Measurements from ENCODE around the gene SCN7A. TPM values are rescaled to one million over a fixed set of nuclear protein-coding genes. Genes with fewer than 3 reads are reported as not detected.

The SCN7A gene
- total RNA-seq, 1 donor from 2014 or later: 0.36 TPM

DNA sequence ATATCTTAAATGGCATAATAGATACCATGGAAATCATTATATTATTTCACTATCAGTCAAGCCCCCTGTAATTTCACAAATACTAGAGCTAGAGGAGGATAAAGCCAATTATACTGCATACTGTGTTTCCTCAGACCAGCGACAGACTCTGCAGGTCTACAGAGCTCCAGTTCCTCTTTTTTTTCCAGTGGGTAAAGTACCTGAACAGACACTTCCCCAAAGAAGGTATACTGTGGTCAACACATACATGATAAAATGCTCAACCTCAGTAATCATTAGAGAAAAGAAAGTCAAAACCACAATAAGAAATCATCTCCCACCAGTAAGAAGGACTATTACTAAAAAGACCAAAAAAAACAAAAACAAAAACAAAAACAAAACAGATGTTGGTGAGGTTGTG lies 44.6 kb downstream of the SCN7A start:
- no peaks in the 10 kb centered on the region for H3K36me3 ChIP-seq (ENCODE audit: insufficient read depth, low read length)
- H3K27ac Mint-ChIP-seq (ENCODE audit: unreplicated experiment): no peak overlapping the region
- no peaks in the 10 kb centered on the region for H3K79me2 ChIP-seq (ENCODE audit: insufficient read depth, low read length)
- H4K20me1 ChIP-seq (ENCODE audit: insufficient read depth, low read length): no peaks in the 10 kb centered on the region
- FAIRE-seq (no peak), DNase-seq (ENCODE audit: low read depth) (no peak)
- no peaks in the 10 kb centered on the region for H3K27me3 Mint-ChIP-seq (ENCODE audit: low read depth, unreplicated experiment)
- no peak for TF ChIP-seq CTCF (IDR thresholded peaks at IDR 0.05; ENCODE audit: insufficient read depth, low read depth, low read length)
- TF ChIP-seq EZH2 (IDR thresholded peaks at IDR 0.05; ENCODE audit: insufficient read depth, low read length): no peak
- H2AFZ ChIP-seq (ENCODE audit: low read depth, low read length): no peak overlapping the region
- H3K4me1 Mint-ChIP-seq (ENCODE audit: low read depth, unreplicated experiment): peaks cover 2% of the 10 kb centered on the region
- no peak overlapping the region for H3K9ac ChIP-seq (ENCODE audit: low read length)
- H3K27ac ChIP-seq (ENCODE audit: low read depth, low read length): no peak overlapping the region
- H3K4me3 ChIP-seq (ENCODE audit: insufficient read depth, low read depth, low read length): no peak overlapping the region
- H3K4me3 Mint-ChIP-seq (ENCODE audit: unreplicated experiment): no peak overlapping the region
- H3K9me3 Mint-ChIP-seq (ENCODE audit: unreplicated experiment): no peaks in the 10 kb centered on the region
- no peaks in the 10 kb centered on the region for H3K27me3 ChIP-seq (ENCODE audit: insufficient read depth, low read length)
- no peaks in the 10 kb centered on the region for H3K36me3 Mint-ChIP-seq (ENCODE audit: low read depth, unreplicated experiment)
- H3K9me3 ChIP-seq (ENCODE audit: insufficient read depth, low read depth, low read length): no peaks in the 10 kb centered on the region
- H3K4me2 ChIP-seq (ENCODE audit: low read length): no peak overlapping the region
- H3K4me1 ChIP-seq (ENCODE audit: insufficient read depth, low read length): no peaks in the 10 kb centered on the region

DNA sequence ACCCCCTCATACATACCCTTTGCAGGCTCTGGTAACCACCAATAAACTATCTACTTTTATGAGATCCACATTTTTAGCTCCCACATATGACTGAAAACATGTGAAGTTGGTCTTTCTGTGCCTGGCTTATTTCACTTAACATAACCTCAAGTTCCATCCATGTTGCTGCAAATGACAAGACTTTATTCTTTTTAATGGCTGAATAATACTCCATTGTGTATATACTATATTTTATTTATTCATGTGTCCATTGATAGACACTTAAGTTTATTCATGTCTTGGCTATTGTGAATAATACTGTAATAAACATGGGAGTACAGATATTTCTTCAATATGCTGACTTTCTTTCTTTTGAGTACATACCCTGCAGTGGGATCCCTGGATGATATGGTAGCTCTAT lies 45.9 kb downstream of the SCN7A start:
- H3K9me3 Mint-ChIP-seq (ENCODE audit: unreplicated experiment): no peaks in the 10 kb centered on the region
- no peaks in the 10 kb centered on the region for H3K4me1 ChIP-seq (ENCODE audit: insufficient read depth, low read length)
- H2AFZ ChIP-seq (ENCODE audit: low read depth, low read length): no peak overlapping the region
- no peak overlapping the region for H3K4me2 ChIP-seq (ENCODE audit: low read length)
- H3K9me3 ChIP-seq (ENCODE audit: insufficient read depth, low read depth, low read length): no peaks in the 10 kb centered on the region
- H3K9ac ChIP-seq (ENCODE audit: low read length): no peak overlapping the region
- no peak for FAIRE-seq
- DNase-seq (ENCODE audit: low read depth): no peak
- H4K20me1 ChIP-seq (ENCODE audit: insufficient read depth, low read length): no peaks in the 10 kb centered on the region
- TF ChIP-seq CTCF (IDR thresholded peaks at IDR 0.05; ENCODE audit: insufficient read depth, low read depth, low read length) (no peak), EZH2 (IDR thresholded peaks at IDR 0.05; ENCODE audit: insufficient read depth, low read length) (no peak)
- H3K27ac ChIP-seq (ENCODE audit: low read depth, low read length): no peak overlapping the region
- no peaks in the 10 kb centered on the region for H3K36me3 Mint-ChIP-seq (ENCODE audit: low read depth, unreplicated experiment)
- no peaks in the 10 kb centered on the region for H3K27me3 Mint-ChIP-seq (ENCODE audit: low read depth, unreplicated experiment)
- H3K4me3 ChIP-seq (ENCODE audit: insufficient read depth, low read depth, low read length): no peak overlapping the region
- H3K27ac Mint-ChIP-seq (ENCODE audit: unreplicated experiment): no peak overlapping the region
- no peaks in the 10 kb centered on the region for H3K79me2 ChIP-seq (ENCODE audit: insufficient read depth, low read length)
- no peaks in the 10 kb centered on the region for H3K36me3 ChIP-seq (ENCODE audit: insufficient read depth, low read length)
- no peaks in the 10 kb centered on the region for H3K27me3 ChIP-seq (ENCODE audit: insufficient read depth, low read length)
- peaks cover 2% of the 10 kb centered on the region for H3K4me1 Mint-ChIP-seq (ENCODE audit: low read depth, unreplicated experiment)
- no peak overlapping the region for H3K4me3 Mint-ChIP-seq (ENCODE audit: unreplicated experiment)

DNA sequence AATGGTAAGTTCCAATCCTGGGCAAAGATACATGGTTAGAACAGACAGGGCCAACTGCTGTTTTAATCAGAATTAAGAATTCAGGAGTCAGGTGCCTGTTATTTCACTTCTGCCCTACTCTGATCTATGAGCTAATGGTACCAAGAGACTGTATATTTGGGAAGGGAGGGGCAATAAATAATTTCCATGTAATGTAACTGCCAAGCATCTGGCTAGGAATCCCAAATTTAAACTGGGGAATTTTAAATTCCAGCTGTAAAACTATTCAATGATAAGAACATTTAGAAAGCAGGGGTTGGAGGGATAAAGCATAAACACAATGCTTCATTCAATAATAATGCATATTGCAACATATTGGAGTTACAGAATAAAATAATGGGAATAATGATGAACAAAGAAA lies 49.7 kb downstream of the SCN7A start:
- Histone ChIP-seq H3K9ac (ENCODE audit: low read length) (no peak overlapping the region), H3K79me2 (ENCODE audit: insufficient read depth, low read length) (no peaks in the 10 kb centered on the region), H2AFZ (ENCODE audit: low read depth, low read length) (no peak overlapping the region), H3K27me3 (ENCODE audit: insufficient read depth, low read length) (no peaks in the 10 kb centered on the region), H3K4me1 (ENCODE audit: insufficient read depth, low read length) (no peaks in the 10 kb centered on the region), H3K4me2 (ENCODE audit: low read length) (no peak overlapping the region), H4K20me1 (ENCODE audit: insufficient read depth, low read length) (no peaks in the 10 kb centered on the region), H3K4me3 (ENCODE audit: insufficient read depth, low read depth, low read length) (no peak overlapping the region), H3K27ac (ENCODE audit: low read depth, low read length) (no peak overlapping the region), H3K36me3 (ENCODE audit: insufficient read depth, low read length) (no peaks in the 10 kb centered on the region), H3K9me3 (ENCODE audit: insufficient read depth, low read depth, low read length) (no peaks in the 10 kb centered on the region)
- no peaks in the 10 kb centered on the region for H3K4me1 Mint-ChIP-seq (ENCODE audit: low read depth, unreplicated experiment)
- DNase-seq (ENCODE audit: low read depth) (no peak), FAIRE-seq (no peak)
- H3K27me3 Mint-ChIP-seq (ENCODE audit: low read depth, unreplicated experiment): no peaks in the 10 kb centered on the region
- no peak overlapping the region for H3K27ac Mint-ChIP-seq (ENCODE audit: unreplicated experiment)
- H3K4me3 Mint-ChIP-seq (ENCODE audit: unreplicated experiment): no peak overlapping the region
- no peaks in the 10 kb centered on the region for H3K9me3 Mint-ChIP-seq (ENCODE audit: unreplicated experiment)
- TF ChIP-seq CTCF (IDR thresholded peaks at IDR 0.05; ENCODE audit: insufficient read depth, low read depth, low read length): no peak
- no peak for TF ChIP-seq EZH2 (IDR thresholded peaks at IDR 0.05; ENCODE audit: insufficient read depth, low read length)
- H3K36me3 Mint-ChIP-seq (ENCODE audit: low read depth, unreplicated experiment): no peaks in the 10 kb centered on the region
